Common myeloid progenitor, CD34-positive (primary cell): ENCODE measurements around the gene CDH4.

ENCODE experiments used
- CTCF ChIA-PET: fragments of 350-600 bp; sonication (Branson Sonifier 250); formaldehyde crosslinking; loops from one replicate; lab custom pipeline; 2021; ENCODE audit warnings: antibody characterized with exemption; lab: Charles Lee
- POLR2A ChIA-PET: fragments of 350-600 bp; sonication (Branson Sonifier 250); formaldehyde crosslinking; loops from one replicate; lab custom pipeline; 2021; ENCODE audit warnings: antibody characterized with exemption; lab: Charles Lee
- DNase-seq, 3 donors: peaks; one replicate each; pipeline versions ENCODE4 v3.0.0 to v3.0.0-alpha.2; 2013
- H3K27ac ChIP-seq, 2 experiments: 1 replicate in 1 of 2; 2 replicates in 1 of 2; pipeline ENCODE4 v1.7.0; 2013; ENCODE audit warnings: inconsistent platforms in 2 of 2, low read length in 2 of 2, mild to moderate bottlenecking in 2 of 2, low read depth in 1 of 2, moderate library complexity in 1 of 2; ENCODE audit not compliant: severe bottlenecking in 2 of 2, insufficient read depth in 1 of 2, poor library complexity in 1 of 2
- H3K27me3 ChIP-seq, 5 experiments: replicated peaks in 2 of 5; 1 replicate in 3 of 5; 2 replicates in 2 of 5; pipeline versions ENCODE4 v1.6.1 to v1.7.0; 2013; ENCODE audit warnings: low read length in 4 of 5, mild to moderate bottlenecking in 2 of 5, moderate library complexity in 2 of 5, inconsistent platforms in 1 of 5; ENCODE audit not compliant: insufficient read depth in 5 of 5, control insufficient read depth in 4 of 5
- H3K36me3 ChIP-seq, 4 experiments: 1 replicate in 2 of 4; 2 replicates in 2 of 4; pipeline versions ENCODE4 v1.6.1 to v1.7.0; 2013; ENCODE audit warnings: low read length in 3 of 4, control low read depth in 1 of 4, mild to moderate bottlenecking in 1 of 4; ENCODE audit not compliant: control insufficient read depth in 4 of 4, insufficient read depth in 4 of 4
- H3K4me1 ChIP-seq, 4 experiments: 1 replicate in 3 of 4; 2 replicates in 1 of 4; pipeline versions ENCODE4 v1.6.1 to v1.7.1; 2013; ENCODE audit warnings: low read length in 3 of 4, mild to moderate bottlenecking in 3 of 4, control low read depth in 1 of 4, inconsistent platforms in 1 of 4, moderate library complexity in 1 of 4; ENCODE audit not compliant: control insufficient read depth in 4 of 4, insufficient read depth in 4 of 4; ENCODE audit errors: control extremely low read depth in 1 of 4
- H3K4me3 ChIP-seq, 7 experiments: 1 replicate in 4 of 7; 2 replicates in 3 of 7; pipeline versions ENCODE4 v1.5.1 to v1.7.0; 2013; ENCODE audit warnings: mild to moderate bottlenecking in 7 of 7, low read length in 6 of 7, moderate library complexity in 6 of 7, inconsistent platforms in 2 of 7, low read depth in 2 of 7, control low read depth in 1 of 7; ENCODE audit not compliant: insufficient read depth in 4 of 7, control insufficient read depth in 1 of 7; ENCODE audit errors: extremely low read depth in 1 of 7
- H3K9me3 ChIP-seq, 5 experiments: 1 replicate in 4 of 5; 2 replicates in 1 of 5; pipeline versions ENCODE4 v1.6.1 to v1.7.1; 2013; ENCODE audit warnings: low read length in 4 of 5, mild to moderate bottlenecking in 2 of 5, inconsistent platforms in 1 of 5, low read depth in 1 of 5, moderate library complexity in 1 of 5; ENCODE audit not compliant: control insufficient read depth in 4 of 5, insufficient read depth in 2 of 5; ENCODE audit errors: control extremely low read depth in 1 of 5
- WGBS: methylation state at CpG from one replicate; pipeline ENCODE4 v1.1.5; 2013; ENCODE audit not compliant: insufficient coverage; 5-methylcytosine and 5-hydroxymethylcytosine counted together

Gene CDH4

GRCh38 chr20:61730631-61731362, 478.7 kb downstream of the CDH4 start:
- no peak overlapping the region for H3K27ac ChIP-seq
- H3K9me3 ChIP-seq, result peaks cover 0 to 20% (median 0%) of the 10 kb centered on the region in 5 experiments
- no peak for DNase-seq
- H3K4me3 ChIP-seq, result no peak overlapping the region
- H3K4me1 ChIP-seq, result peaks cover 0 to 12% (median 0%) of the 10 kb centered on the region in 4 experiments
- CTCF ChIA-PET, result no interaction called here
- POLR2A ChIA-PET, result no interaction called here
- H3K27me3 ChIP-seq, result peaks cover 0 to 10% (median 0%) of the 10 kb centered on the region in 5 experiments
- H3K36me3 ChIP-seq, result peaks cover 0 to 4% (median 0%) of the 10 kb centered on the region in 4 experiments
- 88% methylated on average over 21 of the region's 21 CpGs for WGBS

DNA sequence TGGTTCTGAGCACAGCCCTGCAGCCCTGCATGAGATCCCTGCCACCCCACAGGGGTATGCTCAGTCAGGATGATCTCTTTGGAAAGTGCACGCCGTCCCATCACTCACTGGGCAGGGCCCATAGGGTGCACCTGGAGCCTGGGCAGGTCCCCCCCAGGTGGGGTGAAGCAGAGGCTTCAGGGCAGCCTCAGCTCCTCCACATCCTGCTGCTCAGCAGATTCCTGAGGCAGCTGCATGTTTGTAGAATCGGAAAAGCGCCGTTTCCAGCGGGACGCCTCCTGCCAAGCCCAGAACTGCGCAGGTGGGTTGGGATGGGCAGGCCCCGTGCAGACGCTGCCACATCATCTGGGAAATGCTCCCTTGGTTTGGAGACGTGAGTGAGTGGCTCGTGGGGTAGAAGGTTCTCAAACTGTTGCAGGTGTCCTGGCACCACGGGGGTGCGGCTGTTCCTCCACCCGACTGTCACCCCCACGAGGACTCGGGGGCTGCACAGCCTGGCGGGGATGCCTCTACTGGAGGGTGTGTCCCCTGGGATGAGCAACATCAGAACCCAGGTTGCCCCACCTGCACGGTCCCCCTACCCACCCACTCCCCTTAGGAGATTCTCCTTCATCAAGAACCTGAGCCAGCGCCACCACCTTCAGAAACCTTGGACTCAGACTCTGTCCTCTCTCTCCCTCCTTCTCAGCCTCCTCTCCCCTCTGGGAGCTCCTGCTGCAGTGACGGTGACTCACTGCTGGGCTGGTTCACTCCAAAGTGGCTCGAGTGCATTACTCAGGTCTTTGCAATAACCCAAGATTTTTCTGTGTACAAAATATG, 479.5 kb downstream of the CDH4 start:
- no peak for DNase-seq
- Histone ChIP-seq H3K27ac (no peak overlapping the region), H3K4me1 (peaks cover 0 to 12% (median 0%) of the 10 kb centered on the region in 4 experiments), H3K4me3 (no peak overlapping the region), H3K36me3 (peaks cover 0 to 3% (median 0%) of the 10 kb centered on the region in 4 experiments), H3K9me3 (peaks cover 0 to 19% (median 0%) of the 10 kb centered on the region in 5 experiments), H3K27me3 (peaks cover 0 to 14% (median 0%) of the 10 kb centered on the region in 5 experiments)
- POLR2A ChIA-PET, result no interaction called here
- WGBS, result 92% methylated on average over 19 of the region's 22 CpGs
- CTCF ChIA-PET, result no interaction called here

GRCh38 chr20:61732511-61733210, 480.6 kb downstream of the CDH4 start:
- H3K27ac ChIP-seq, result no peak overlapping the region
- DNase-seq, result no peak
- WGBS, result 96% methylated on average over 9 of the region's 19 CpGs
- H3K9me3 ChIP-seq, result peaks cover 0 to 25% (median 0%) of the 10 kb centered on the region in 5 experiments
- no peak overlapping the region for H3K4me3 ChIP-seq
- POLR2A ChIA-PET, result no interaction called here
- H3K27me3 ChIP-seq, result peaks cover 0 to 14% (median 0%) of the 10 kb centered on the region in 5 experiments
- peaks cover 0 to 12% (median 0%) of the 10 kb centered on the region in 4 experiments for H3K4me1 ChIP-seq
- CTCF ChIA-PET, result no interaction called here
- no peaks in the 10 kb centered on the region for H3K36me3 ChIP-seq

DNA sequence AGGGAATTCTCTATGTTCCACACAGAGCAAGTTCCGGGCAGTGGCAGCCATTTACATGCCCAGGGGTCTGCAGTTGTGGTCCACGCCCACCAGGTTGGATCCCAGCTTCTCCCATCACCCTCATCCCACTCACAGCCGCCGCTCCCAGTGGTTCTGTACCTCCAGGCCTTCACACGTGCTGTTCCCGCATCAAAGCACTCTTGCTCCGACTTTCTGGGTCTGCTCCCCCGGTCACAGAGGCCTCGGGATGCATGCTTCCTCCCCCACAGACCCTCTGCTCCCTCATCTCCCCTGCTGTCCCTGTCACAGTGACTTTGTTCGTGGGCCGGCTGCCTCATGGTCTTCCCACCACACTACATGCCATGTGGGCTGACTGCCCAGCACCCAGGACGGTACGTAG, 481.2 kb downstream of the CDH4 start:
- Histone ChIP-seq H3K36me3 (no peaks in the 10 kb centered on the region), H3K4me3 (no peak overlapping the region), H3K27me3 (peaks cover 0 to 14% (median 0%) of the 10 kb centered on the region in 5 experiments), H3K4me1 (peaks cover 0 to 12% (median 0%) of the 10 kb centered on the region in 4 experiments), H3K9me3 (peaks cover 0 to 27% (median 0%) of the 10 kb centered on the region in 5 experiments), H3K27ac (no peak overlapping the region)
- 92% methylated on average over 9 of the region's 13 CpGs for WGBS
- no peak for DNase-seq
- ChIA-PET CTCF (no interaction called here), POLR2A (no interaction called here)

- no peak for DNase-seq
- 71% methylated on average over 28 of the region's 28 CpGs for WGBS
- H3K36me3 ChIP-seq, result no peaks in the 10 kb centered on the region
These were observed 482.1 kb downstream of the CDH4 start for GRCh38 chr20:61733891-61734732.

More at GRCh38 chr20:61733891-61734732, 482.1 kb downstream of the CDH4 start:
- Histone ChIP-seq H3K27ac (no peak overlapping the region), H3K9me3 (peaks cover 0 to 25% (median 0%) of the 10 kb centered on the region in 5 experiments), H3K4me1 (peaks cover 0 to 12% (median 0%) of the 10 kb centered on the region in 4 experiments), H3K27me3 (peaks cover 0 to 14% (median 0%) of the 10 kb centered on the region in 5 experiments), H3K4me3 (no peak overlapping the region)
- ChIA-PET POLR2A (interaction anchor here (0.6 kb wide), 1 partner anchor 368 kb away, joined by 3 read pairs; no protein-coding TSS in a partner anchor), CTCF (no interaction called here)
